ENCODE results near the gene GLS.

DNA sequence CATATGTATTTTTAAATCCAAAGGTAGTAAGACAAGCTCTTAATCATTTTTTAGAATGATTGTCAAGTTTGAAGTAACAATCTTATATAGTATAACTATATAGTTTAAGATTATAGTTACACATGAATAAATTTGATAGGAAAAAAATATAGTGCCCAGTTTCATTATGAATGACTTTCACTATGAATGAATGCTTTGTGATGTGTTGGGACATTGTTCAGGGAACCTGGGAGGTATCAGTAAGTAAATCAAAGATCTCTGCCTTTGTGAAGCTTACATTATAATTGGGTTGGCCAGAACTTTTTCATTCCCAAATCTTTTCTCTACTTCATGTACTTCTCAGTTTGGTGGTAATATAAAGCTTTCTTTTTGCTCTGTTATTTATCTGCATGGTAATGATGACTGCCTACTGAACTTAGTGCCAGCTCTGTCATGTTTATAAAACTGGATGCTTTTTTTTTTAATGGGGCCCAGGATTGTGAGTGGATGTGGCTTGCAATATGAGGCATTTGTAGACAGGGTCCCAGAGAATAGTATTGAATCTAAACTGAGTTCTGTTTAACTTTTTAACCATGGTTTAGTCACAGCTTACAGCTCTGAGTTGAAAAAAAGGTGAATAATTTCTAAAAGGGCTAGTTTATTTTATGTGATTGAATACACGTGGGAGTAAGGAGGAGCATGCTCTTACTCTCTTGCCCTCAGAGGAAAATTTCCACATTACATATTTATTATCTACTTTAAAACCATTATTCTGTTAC is 23.3 kb downstream of the GLS start:
- TF ChIP-seq, protein P1, sequence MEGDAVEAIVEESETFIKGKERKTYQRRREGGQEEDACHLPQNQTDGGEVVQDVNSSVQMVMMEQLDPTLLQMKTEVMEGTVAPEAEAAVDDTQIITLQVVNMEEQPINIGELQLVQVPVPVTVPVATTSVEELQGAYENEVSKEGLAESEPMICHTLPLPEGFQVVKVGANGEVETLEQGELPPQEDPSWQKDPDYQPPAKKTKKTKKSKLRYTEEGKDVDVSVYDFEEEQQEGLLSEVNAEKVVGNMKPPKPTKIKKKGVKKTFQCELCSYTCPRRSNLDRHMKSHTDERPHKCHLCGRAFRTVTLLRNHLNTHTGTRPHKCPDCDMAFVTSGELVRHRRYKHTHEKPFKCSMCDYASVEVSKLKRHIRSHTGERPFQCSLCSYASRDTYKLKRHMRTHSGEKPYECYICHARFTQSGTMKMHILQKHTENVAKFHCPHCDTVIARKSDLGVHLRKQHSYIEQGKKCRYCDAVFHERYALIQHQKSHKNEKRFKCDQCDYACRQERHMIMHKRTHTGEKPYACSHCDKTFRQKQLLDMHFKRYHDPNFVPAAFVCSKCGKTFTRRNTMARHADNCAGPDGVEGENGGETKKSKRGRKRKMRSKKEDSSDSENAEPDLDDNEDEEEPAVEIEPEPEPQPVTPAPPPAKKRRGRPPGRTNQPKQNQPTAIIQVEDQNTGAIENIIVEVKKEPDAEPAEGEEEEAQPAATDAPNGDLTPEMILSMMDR (IDR thresholded peaks at IDR 0.05), result no peak
- TF ChIP-seq POLR2AphosphoS5 (IDR thresholded peaks at IDR 0.05) (no peak), POLR2A (IDR thresholded peaks at IDR 0.05) (no peak)
